ENCODE results near the gene PTPN6. TPM values are rescaled to one million over a fixed set of nuclear protein-coding genes. Genes with fewer than 3 reads are reported as not detected.
A peak's percentile ranks its signal among the peaks of the same experiment; 100 is the strongest.

The PTPN6 gene
- total and polyA plus RNA-seq, 9 of the 15 experiments (the other 6 are each of a cell fraction or from before 2014, with no cell fraction given), result 1.5 to 5.1 (median 3.9) TPM

GRCh38 chr12:6961695-6962284 lies 10.6 kb downstream of the PTPN6 start (continued):
- peak in 1 of 2 experiments; percentile 68 for TF ChIP-seq E2F6 (IDR thresholded peaks at IDR 0.05; ENCODE audit: borderline replicate concordance in 1 of 2, extremely low read depth in 1 of 2, insufficient read depth in 1 of 2, insufficient read length in 1 of 2, low read depth in 1 of 2, low read length in 1 of 2, poor library complexity in 1 of 2, severe bottlenecking in 1 of 2)
- TF ChIP-seq ZNF280B (CRISPR knock-in tag; IDR thresholded peaks at IDR 0.05), result no peak
- TF ChIP-seq EP400 (IDR thresholded peaks at IDR 0.05), result peak; percentile 81; the same call in 1 of the 2 replicates
- no peak for TF ChIP-seq RFX7 (CRISPR knock-in tag; IDR thresholded peaks at IDR 0.05)
- TF ChIP-seq NR4A1 (CRISPR knock-in tag; IDR thresholded peaks at IDR 0.05), result no peak
- TF ChIP-seq NR4A1 (tag; IDR thresholded peaks at IDR 0.05), result no peak
- TF ChIP-seq ZNF277 (CRISPR knock-in tag; IDR thresholded peaks at IDR 0.05; ENCODE audit: borderline replicate concordance), result no peak
- TF ChIP-seq ZNF551 (CRISPR knock-in tag; IDR thresholded peaks at IDR 0.05), result no peak
- TF ChIP-seq BRCA1 (IDR thresholded peaks at IDR 0.05), result no peak
- no peak for TF ChIP-seq BRCA1 (CRISPR knock-in tag; IDR thresholded peaks at IDR 0.05)
- TF ChIP-seq CBFB (CRISPR knock-in tag; IDR thresholded peaks at IDR 0.05), result no peak
- no peak for TF ChIP-seq RNF219 (CRISPR knock-in tag; IDR thresholded peaks at IDR 0.05)
- no peak for TF ChIP-seq NFYB (IDR thresholded peaks at IDR 0.05; ENCODE audit: extremely low read depth, insufficient read length)
- no peak for TF ChIP-seq NCOA6 (IDR thresholded peaks at IDR 0.05)
- TF ChIP-seq ZC3H4 (CRISPR knock-in tag; IDR thresholded peaks at IDR 0.05; ENCODE audit: borderline replicate concordance), result no peak
- TF ChIP-seq CLOCK (CRISPR knock-in tag; IDR thresholded peaks at IDR 0.05; ENCODE audit: borderline replicate concordance), result no peak
- no peak for TF ChIP-seq ZNF232 (CRISPR knock-in tag; IDR thresholded peaks at IDR 0.05)
- TF ChIP-seq RUNX1 (IDR thresholded peaks at IDR 0.05; ENCODE audit: low read depth), result no peak

All from K562 (cell line).